NT2/D1 (cell line): ENCODE measurements around the gene CACHD1.
A peak's percentile ranks its signal among the peaks of the same experiment; 100 is the strongest.

ENCODE experiments used
- DNase-seq: peaks from one replicate; pipeline ENCODE4 v3.0.0-alpha.2; 2011; ENCODE audit warnings: low read depth, low spot score
- H3K27me3 ChIP-seq: 2 replicates; pipeline ENCODE4 v1.6.0; 2011; ENCODE audit warnings: mild to moderate bottlenecking; ENCODE audit not compliant: insufficient read length, insufficient read depth
- H3K36me3 ChIP-seq: 2 replicates; pipeline ENCODE4 v1.6.1; 2011; ENCODE audit warnings: mild to moderate bottlenecking, low read length, mixed read lengths; ENCODE audit not compliant: insufficient read depth, insufficient read length
- H3K4me1 ChIP-seq: 2 replicates; pipeline ENCODE4 v1.5.1; 2011; ENCODE audit not compliant: insufficient read depth, insufficient read length
- H3K4me3 ChIP-seq: 2 replicates; pipeline ENCODE4 v1.5.1; 2011; ENCODE audit warnings: low read depth; ENCODE audit not compliant: insufficient read length
- H3K9ac ChIP-seq: 2 replicates; pipeline ENCODE4 v1.6.0; 2011; ENCODE audit warnings: low read depth; ENCODE audit not compliant: insufficient read length
- H3K9me3 ChIP-seq: 2 replicates; pipeline ENCODE4 v1.5.1; 2011; ENCODE audit warnings: mild to moderate bottlenecking, low read length; ENCODE audit not compliant: insufficient read depth
- SUZ12 ChIP-seq: IDR thresholded peaks from 2 replicates; pipeline ENCODE4 v1.6.1; 2011; ENCODE audit not compliant: insufficient read length, insufficient read depth; ENCODE audit errors: extremely low read depth
- YY1 ChIP-seq: IDR thresholded peaks from 2 replicates; pipeline ENCODE4 v1.6.1; 2011; ENCODE audit not compliant: insufficient read length, insufficient read depth
- ZNF274 ChIP-seq: IDR thresholded peaks from 2 replicates; pipeline ENCODE4 v1.6.1; 2011; ENCODE audit warnings: mild to moderate bottlenecking, low read depth, low read length

CACHD1 gene

DNA sequence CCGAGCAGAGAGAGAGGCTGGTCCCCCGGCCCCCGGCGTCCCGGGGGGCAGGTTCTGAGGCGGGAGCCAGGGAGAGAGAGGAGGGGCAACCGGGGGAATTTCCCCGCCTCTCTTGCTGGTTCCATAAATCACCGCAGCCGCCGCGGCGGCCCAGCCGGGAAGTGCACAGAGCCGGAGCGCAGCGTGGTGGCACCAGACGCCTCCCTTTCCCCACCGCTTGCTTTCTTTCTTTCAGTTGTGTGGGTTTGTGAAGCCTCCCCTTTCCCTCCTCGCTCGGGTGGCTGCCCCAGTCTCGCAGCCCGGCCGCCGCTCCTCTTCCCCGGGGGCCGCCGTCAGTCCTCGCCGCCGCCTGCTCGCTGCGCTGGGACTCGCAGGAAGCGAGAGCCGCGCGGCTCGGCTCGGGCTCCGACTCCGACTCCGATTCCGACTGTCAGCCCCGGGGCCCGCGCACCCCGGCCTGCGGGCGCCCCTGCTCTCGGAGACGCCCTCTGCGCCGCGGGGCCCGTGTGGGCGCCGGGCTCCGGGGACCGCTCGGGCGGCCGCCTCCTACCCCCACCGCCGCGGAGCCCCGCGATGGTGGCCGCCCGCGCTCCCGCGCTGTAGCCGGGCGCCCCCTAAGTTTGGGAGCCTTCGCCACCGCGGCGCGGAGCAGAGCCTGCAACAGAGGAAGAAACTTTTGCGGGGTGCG, at the start of gene CACHD1:
Gene CACHD1, plus strand, starts transcription at position 153 of the 688 bp plus-strand sequence. CDS start 616 bp downstream, outside the sequence.
- Histone ChIP-seq H3K4me1 (peaks cover 6% of the 10 kb centered on the region), H3K9ac (peak within 1 kb of the TSS; percentile 99), H3K9me3 (no peaks in the 10 kb centered on the region), H3K4me3 (peak within 1 kb of the TSS; percentile 98), H3K36me3 (peaks cover 11% of the 10 kb centered on the region), H3K27me3 (peaks cover 32% of the 10 kb centered on the region)
- peak; percentile 85 for DNase-seq
- no peak for TF ChIP-seq SUZ12
- TF ChIP-seq YY1 = no peak
- no peak for TF ChIP-seq ZNF274

DNA sequence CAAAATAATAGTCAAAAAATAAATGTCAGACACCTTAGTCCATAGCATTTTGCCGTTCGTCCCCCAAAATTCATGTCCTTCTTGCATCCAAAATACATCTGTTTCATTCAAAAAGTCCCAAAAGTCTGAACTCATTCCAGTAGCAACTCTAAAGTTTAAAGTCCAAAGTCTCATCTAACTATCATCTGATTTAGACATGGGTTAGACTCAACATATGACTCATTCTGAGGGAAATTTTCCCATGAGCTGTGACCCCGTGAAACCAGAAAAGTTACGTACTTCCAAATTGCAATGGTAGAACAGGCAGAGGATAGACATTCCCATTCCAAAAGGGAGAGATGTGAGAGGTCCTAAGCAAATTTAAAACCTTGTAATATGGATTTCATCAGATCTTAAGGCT, 48.6 kb upstream of the CACHD1 start:
- DNase-seq = no peak
- Histone ChIP-seq H3K4me3 (no peak overlapping the region), H3K36me3 (no peaks in the 10 kb centered on the region), H3K27me3 (no peaks in the 10 kb centered on the region), H3K9ac (no peak overlapping the region), H3K4me1 (no peaks in the 10 kb centered on the region), H3K9me3 (no peaks in the 10 kb centered on the region)
- TF ChIP-seq ZNF274 (no peak), YY1 (no peak), SUZ12 (no peak)

DNA sequence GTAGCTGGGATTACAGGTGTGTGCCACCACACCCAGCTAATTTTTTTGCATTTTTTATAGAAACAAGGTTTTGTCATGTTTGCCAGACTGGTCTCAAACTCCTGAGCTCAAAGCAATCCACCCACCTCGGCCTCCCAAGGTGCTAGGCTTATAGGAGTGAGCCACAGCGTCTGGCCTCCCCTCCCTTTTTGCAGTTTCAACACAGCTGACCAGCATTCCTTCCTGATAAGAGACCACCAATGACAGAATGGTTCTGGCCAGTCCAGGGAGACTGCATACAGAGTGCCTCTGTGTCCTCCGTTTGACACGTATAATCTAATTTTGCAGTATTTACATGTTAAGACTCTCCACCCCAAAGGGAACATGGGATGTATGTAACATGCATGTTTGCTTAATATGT, 46.4 kb upstream of the CACHD1 start:
- H3K4me3 ChIP-seq = no peak overlapping the region
- TF ChIP-seq YY1 (no peak), ZNF274 (no peak), SUZ12 (no peak)
- no peak for DNase-seq
- no peaks in the 10 kb centered on the region for H3K27me3 ChIP-seq
- no peaks in the 10 kb centered on the region for H3K36me3 ChIP-seq
- no peak overlapping the region for H3K9ac ChIP-seq
- no peaks in the 10 kb centered on the region for H3K4me1 ChIP-seq
- no peaks in the 10 kb centered on the region for H3K9me3 ChIP-seq

DNA sequence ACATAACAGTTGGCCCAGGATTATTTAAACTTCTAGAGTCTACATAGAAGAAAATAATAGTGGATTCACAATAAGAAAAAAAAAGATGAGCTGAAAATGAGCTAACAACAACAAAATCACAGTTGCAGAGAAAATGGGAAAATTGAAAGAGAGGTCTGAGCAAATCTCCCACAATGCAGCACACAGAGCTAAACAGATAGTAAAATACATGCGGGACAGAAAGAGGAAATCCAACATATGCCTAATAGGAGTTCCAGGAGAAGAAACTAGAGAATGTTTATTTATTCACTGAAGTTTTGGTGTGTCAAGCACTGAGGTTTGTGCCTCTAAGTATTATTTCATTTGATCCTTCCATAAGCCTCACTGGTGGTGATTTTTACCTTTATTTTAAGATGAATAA, 45.5 kb upstream of the CACHD1 start:
- H3K9me3 ChIP-seq = no peaks in the 10 kb centered on the region
- H3K4me1 ChIP-seq = no peaks in the 10 kb centered on the region
- H3K36me3 ChIP-seq = no peaks in the 10 kb centered on the region
- no peaks in the 10 kb centered on the region for H3K27me3 ChIP-seq
- TF ChIP-seq ZNF274 (no peak), YY1 (no peak), SUZ12 (no peak)
- no peak overlapping the region for H3K9ac ChIP-seq
- no peak overlapping the region for H3K4me3 ChIP-seq
- DNase-seq = no peak

DNA sequence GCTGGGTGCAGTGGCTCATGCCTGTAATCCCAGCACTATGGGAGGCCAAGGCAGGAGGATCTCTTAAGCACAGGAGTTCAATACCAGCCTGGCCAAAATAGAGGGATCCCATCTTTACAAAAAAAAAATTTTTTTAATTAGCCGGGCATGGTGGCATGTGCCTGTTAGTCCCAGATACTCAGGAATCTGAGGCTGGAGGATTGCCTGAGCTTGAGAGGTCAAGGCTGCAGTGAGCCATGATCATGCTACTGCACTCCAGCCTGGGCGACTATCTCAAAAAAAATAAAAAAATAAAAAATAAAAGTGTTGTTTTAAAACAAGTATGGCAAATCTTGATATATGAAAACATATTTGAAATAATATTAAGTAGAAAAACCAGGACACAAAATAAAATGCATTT, 44.4 kb upstream of the CACHD1 start:
- no peaks in the 10 kb centered on the region for H3K9me3 ChIP-seq
- TF ChIP-seq YY1 = no peak
- no peak for TF ChIP-seq ZNF274
- TF ChIP-seq SUZ12 = no peak
- no peak overlapping the region for H3K9ac ChIP-seq
- no peaks in the 10 kb centered on the region for H3K4me1 ChIP-seq
- no peaks in the 10 kb centered on the region for H3K27me3 ChIP-seq
- H3K36me3 ChIP-seq = no peaks in the 10 kb centered on the region
- H3K4me3 ChIP-seq = no peak overlapping the region
- no peak for DNase-seq

DNA sequence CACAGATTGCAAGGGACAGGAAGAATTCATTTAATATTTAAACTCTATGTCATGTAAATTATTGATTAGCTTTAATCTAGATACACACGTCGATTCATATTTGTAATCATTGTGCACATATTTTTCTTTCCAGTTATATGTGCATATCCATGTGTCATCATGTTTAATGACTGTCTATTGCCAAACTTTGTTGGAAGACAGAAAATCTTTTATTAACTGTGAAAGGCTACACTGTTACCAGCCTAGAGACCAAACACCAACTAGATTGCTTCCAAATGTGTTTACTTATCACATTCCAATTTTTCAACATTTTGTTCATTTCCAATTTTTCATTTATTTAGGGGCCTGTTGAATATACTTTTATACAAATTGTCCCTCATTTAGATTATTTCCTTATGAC, 43.2 kb upstream of the CACHD1 start:
- DNase-seq = no peak
- TF ChIP-seq YY1 (no peak), SUZ12 (no peak), ZNF274 (no peak)
- Histone ChIP-seq H3K36me3 (no peaks in the 10 kb centered on the region), H3K27me3 (no peaks in the 10 kb centered on the region), H3K4me3 (no peak overlapping the region), H3K9ac (no peak overlapping the region), H3K9me3 (no peaks in the 10 kb centered on the region), H3K4me1 (no peaks in the 10 kb centered on the region)

DNA sequence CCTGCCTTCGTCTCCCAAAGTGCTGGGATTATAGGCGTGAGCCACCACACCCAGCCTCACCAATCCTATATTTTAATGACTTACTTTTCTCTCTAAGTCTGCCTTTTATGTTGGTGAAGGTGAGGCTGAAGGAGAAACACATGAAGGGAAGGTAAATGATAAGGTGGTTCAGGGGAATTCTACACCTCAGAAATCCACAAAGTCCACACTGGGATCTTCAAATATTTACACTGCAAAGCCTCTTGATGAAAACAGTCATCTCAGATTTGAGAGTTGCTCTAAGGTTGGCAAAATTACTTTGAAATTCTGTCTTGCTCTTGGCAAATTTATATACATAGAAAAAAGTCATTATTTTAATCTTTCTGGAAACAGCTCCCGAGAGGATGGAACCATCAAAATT, 42.0 kb upstream of the CACHD1 start:
- H3K4me1 ChIP-seq = no peaks in the 10 kb centered on the region
- no peak for DNase-seq
- no peaks in the 10 kb centered on the region for H3K27me3 ChIP-seq
- H3K4me3 ChIP-seq = no peak overlapping the region
- H3K9ac ChIP-seq = no peak overlapping the region
- TF ChIP-seq YY1 (no peak), SUZ12 (no peak), ZNF274 (no peak)
- no peaks in the 10 kb centered on the region for H3K36me3 ChIP-seq
- H3K9me3 ChIP-seq = no peaks in the 10 kb centered on the region
